Fibroblast of the conjunctiva (primary cell): ENCODE data around the gene IFT74.

ENCODE experiments used
- DNase-seq: peaks from one replicate; pipeline ENCODE4 v3.0.0-alpha.2; 2010; ENCODE audit warnings: low read depth

Gene IFT74

GRCh38 chr9:26974927-26975326 is 18.7 kb downstream of the IFT74 start:
- no peak for DNase-seq

DNA sequence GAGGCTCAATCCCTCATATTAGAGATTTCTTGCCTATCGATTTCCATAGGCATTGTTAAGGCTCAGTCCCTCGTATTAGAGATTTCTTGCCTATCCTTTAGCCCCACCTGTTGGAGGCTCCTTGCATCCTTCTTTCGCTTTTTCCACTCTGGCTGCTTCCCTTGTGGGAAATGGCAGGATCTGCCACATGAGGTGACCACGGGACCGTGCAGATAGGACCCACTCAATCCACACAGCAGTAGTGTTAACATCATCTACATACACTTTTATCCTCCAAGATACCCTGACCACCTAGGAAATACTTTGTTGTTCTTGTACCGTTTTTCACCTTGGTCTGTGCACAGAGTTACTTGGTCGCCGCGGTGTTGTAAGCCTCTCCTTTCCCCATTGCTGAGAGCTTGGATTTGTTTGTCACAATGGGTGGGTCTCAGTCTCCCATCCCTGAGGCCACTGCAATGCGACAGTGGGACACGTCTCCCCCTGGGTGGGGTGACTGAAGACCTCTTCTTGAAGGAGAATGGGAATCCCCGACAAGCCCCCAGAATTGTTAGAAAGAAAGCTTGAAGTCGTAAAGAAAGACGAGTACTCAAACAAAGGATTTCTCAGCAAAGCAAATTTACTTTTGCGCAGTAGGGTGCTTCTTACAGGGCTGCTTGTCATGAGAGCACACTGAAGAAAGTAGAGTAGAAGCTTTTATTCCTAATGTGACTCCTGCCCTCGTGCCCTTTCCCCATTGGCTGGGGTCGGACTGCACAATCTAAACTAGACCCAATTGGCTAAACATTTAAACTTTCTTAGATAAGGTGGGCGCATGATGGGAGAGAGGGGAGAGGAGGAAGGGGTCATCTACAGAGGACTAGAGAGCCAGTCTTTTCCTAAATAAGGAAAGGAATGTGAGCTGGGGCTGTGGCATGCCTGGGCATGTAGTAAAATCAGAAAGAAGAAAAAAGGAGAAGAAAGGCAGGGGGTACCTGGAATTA is 19.8 kb downstream of the IFT74 start:
- peak; percentile 5 for DNase-seq

DNA sequence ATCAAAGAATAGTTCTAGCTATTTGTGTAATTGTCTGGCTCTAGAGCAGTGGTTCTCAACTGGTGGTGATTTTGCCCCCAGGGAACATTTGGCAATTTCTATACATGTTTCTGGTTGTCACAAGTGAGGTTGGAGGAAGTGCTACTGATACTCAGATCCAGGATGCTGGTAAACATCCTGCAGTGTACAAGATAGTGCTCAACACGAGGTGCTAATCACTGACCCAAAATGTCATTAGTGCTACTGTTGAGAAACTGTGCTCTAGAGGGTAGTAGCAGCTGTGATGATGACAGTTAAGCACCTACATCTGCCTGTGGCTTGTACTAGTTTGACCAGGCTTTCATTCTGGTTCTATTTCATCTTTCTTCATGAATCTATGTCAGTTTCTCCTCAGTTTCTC is 27.1 kb downstream of the IFT74 start:
- DNase-seq: no peak

GRCh38 chr9:26995810-26996209 is 39.6 kb downstream of the IFT74 start:
- no peak for DNase-seq

GRCh38 chr9:27003426-27004077 is 47.3 kb downstream of the IFT74 start:
- DNase-seq: no peak

GRCh38 chr9:27005491-27005890 is 49.3 kb downstream of the IFT74 start, which contains the start of gene LRRC19:
LRRC19 (minus strand) TSS chr9:27005672; CDS start chr9:26999694, 5,978 bp downstream.
- DNase-seq: no peak

DNA sequence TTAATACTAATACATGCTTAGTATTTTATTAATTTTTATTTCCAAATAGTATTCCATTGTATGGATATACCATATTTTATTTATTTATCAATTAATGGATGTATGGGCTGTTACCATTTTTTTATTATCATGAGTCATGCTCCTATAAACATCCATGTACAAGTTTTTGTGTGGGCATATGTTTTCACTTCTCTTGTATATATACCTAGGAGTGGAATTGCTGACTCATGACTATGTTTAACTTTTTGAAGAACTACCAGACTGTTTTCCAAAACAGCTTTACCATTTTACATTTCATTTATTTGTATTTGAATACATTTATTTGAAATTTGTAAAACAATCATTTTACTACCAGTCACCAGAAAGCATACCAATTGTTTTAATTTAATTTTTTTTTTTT is 63.4 kb downstream of the IFT74 start:
- DNase-seq: peak; percentile 41

DNA sequence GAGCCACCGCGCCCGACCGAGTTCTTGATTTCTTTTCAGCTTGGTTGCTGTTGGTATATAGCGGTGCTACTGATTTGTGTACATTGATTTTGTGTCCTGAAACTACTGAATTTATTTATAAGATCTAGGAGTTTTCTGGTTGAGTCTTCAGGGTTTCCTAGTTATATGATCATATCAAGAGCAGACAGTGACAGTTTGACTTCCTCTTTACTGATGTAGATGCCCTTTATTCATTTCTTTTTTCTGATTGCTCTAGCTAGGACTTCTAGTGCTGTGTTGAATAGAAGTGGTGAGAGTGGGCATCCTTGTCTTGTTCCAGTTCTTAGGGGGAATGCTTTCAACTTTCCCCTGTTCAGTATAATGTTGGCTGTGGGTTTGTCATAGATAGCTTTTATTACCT is 66.7 kb downstream of the IFT74 start:
- DNase-seq: no peak

GRCh38 chr9:27029186-27029585 is 73.0 kb downstream of the IFT74 start:
- no peak for DNase-seq

GRCh38 chr9:27033815-27034403 is 77.7 kb downstream of the IFT74 start:
- peak; percentile 14 for DNase-seq

DNA sequence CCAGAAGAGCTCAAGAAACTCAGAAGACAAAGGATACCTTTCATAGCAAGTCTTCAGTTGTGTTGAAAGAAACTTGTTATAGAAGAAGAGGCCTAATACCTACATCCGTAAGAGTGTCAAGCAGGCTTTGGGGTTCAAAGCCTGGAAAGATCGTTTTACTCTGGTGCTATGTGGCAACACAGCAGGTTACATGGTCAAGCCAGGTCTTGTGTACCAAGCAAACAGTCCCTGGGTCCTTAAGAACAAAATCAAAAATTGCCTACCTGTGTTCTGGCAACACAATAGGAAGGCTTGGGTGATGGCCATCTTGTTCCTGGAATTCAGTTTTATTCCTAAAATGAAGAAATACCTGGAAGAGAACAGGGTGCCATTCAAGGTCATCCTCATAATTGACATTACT is 81.3 kb downstream of the IFT74 start:
- no peak for DNase-seq

GRCh38 chr9:27041746-27042145 is 85.5 kb downstream of the IFT74 start:
- DNase-seq: no peak

DNA sequence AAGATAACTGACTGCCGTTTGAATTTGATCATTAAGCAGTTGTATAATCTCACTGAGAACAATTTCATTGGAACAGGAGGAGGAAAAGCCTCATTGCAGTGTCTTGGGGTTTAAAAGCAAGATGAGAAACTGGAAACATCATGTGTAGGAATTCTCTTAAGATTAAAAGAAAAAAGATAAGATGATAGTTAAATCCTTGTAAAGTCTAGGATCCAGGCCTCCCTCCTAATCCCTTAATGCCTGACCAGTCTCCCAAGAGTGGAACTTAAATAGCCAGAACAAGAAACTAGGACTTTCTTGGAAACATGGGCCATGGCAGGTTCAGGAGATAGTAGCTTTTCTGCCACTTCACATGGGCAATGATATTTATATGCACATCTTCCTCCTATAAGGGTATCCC is 86.3 kb downstream of the IFT74 start:
- no peak for DNase-seq

DNA sequence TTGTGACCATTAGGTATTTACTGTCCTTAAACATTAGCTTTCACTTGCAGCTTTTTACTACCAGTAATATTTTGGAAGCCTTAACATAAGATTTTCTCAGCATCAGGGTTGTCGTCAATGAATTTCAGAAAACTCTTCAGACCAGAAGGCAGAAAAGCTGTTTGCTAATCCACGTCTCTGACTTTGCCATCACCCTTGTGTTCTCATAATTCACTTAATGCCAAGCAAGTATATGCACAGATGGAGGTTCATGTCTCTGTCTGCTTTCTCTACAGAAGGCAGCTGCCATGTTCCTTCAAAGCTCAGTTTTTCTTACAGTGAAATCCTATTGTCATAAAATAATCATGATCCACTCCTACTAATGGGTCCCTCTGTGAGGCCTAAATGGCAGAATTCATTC is 87.0 kb downstream of the IFT74 start:
- DNase-seq: no peak

DNA sequence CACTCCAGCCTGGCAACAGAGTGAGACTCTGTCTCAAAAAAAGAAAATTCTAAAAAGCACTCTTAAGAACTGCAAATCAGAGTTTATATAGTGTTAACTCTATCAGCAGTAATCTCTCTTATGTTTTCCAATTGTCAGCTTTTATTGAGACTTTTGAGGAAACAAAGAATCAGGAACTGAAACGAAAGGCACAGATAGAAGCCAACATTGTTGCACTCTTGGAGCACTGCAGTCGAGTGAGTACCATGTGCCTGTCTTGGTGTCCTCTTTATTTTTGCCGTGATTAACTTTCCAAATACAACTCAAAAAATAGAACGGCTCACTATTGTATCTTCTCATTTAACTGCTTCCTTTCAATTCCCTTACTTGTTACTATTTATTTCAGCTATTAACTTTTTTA is 90.9 kb downstream of the IFT74 start:
- DNase-seq: no peak

- DNase-seq: no peak
Measured at GRCh38 chr9:27053369-27054022, 97.3 kb downstream of the IFT74 start.

DNA sequence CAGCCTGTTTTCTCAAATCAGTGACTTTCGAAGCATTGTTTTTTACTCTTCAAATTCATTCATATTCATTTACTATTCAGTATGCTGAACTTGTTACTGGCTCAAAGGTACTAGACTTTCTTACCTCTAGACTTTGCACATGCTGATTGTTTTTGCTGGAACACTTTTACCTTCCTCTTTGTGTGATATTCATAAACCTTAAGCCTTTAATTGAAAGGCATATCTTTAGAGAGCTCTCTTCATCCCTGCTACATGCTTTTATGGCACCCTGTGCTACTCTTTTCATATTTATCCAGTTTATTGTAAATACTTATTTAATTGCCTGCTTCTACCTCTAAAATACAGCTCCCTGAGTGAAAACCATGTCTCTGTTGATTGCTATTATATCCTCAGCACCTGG is 97.9 kb downstream of the IFT74 start:
- DNase-seq: no peak

DNA sequence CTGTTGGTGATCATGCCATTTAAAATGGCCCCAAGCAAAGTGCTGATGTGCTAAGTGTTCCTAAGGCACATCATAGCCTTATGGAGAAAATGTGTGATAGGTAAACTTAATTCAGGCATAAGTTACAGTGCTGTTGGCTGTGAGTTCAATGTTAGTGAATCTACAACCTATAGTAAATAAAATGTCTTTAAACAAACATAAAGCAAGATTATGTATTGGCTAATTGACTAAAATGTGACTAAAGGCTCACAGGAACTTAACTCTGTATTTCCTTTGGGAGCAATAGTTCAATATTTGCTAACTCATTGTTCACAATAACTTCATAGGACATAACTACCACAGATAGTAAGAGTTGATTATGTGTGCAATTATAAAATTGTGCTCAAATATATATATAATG is 98.6 kb downstream of the IFT74 start:
- no peak for DNase-seq

DNA sequence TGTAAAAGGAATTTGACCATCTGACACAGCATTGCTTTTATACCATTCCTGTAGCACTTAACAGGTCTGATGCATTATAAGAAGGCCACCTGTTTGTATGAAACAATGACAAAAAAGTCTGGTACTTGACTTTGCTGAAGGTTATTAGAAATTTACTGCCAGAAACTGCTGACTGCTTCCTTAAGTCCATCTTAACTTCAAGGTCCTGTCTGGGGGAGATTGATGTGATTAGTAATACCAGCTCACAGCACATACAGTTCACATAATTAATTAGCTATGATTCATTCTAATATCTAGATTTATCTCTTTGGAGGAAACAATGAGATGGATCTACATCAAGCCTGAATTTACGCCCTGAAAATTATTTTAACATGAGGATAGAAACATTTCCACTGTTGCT is 103.2 kb downstream of the IFT74 start:
- DNase-seq: no peak

GRCh38 chr9:27059907-27060306 is 103.7 kb downstream of the IFT74 start:
- DNase-seq: no peak

- no peak for DNase-seq
Measured at GRCh38 chr9:27065288-27065687, 109.1 kb downstream of the IFT74 start.
